Renal pelvis (tissue), 4 donors: Measurements from ENCODE around the gene MRPL24. TPM values are rescaled to one million over a fixed set of nuclear protein-coding genes. Genes with fewer than 3 reads are reported as not detected.
"Not testable (repeated sequence)": the region's sequence is repeated elsewhere in the genome, so short reads cannot be mapped to it uniquely, and the experiment has no call there.

ENCODE experiments used
- DNase-seq: peaks from one replicate; pipeline ENCODE4 v3.0.0-alpha.2; 2013
- polyA plus RNA-seq, 3 donors: library from polyadenylated mRNA; unstranded; fragments of 120-200 nt; gene quantifications; one replicate each; pipeline ENCODE4 v1.2.1, GENCODE V29; 2013; ENCODE audit not compliant: insufficient read length in 3 of 3

The MRPL24 gene
- polyA plus RNA-seq, 3 donors: 69.0 to 76.6 (median 74.0) TPM

- peak; percentile 100 for DNase-seq
Observed at GRCh38 chr1:156767101-156767878, 26.4 kb upstream of the MRPL24 start, which contains the start of gene PRCC. Gene PRCC, plus strand, starts transcription at chr1:156767535. Its CDS starts 237 bp downstream, at chr1:156767772.

GRCh38 chr1:156766298-156767100, 25.6 kb upstream of the MRPL24 start:
- no peak for DNase-seq

- DNase-seq: no peak
Observed at GRCh38 chr1:156765666-156766065, 24.8 kb upstream of the MRPL24 start.

- DNase-seq: not testable (repeated sequence)
Observed at GRCh38 chr1:156765136-156765535, 24.2 kb upstream of the MRPL24 start.

GRCh38 chr1:156760796-156761104, 19.9 kb upstream of the MRPL24 start:
- DNase-seq: no peak

GRCh38 chr1:156760092-156760795, 19.4 kb upstream of the MRPL24 start:
- DNase-seq: no peak

GRCh38 chr1:156757572-156758253, 16.8 kb upstream of the MRPL24 start:
- DNase-seq: not testable (repeated sequence)

GRCh38 chr1:156756355-156756754, 15.5 kb upstream of the MRPL24 start:
- no peak for DNase-seq

- DNase-seq: no peak
Observed at GRCh38 chr1:156755527-156755950, 14.7 kb upstream of the MRPL24 start.

GRCh38 chr1:156754219-156754618, 13.3 kb upstream of the MRPL24 start:
- DNase-seq: no peak

GRCh38 chr1:156752843-156753482, 12.1 kb upstream of the MRPL24 start:
- DNase-seq: no peak

- peak; percentile 97 for DNase-seq
Observed at GRCh38 chr1:156751757-156752481, 11.0 kb upstream of the MRPL24 start.

- DNase-seq: no peak
Observed at GRCh38 chr1:156751451-156751756, 10.5 kb upstream of the MRPL24 start, which contains the start of gene HDGF. Gene HDGF, minus strand, starts transcription at chr1:156751675. Its CDS starts 246 bp downstream, at chr1:156751429.

- DNase-seq: no peak
Observed at GRCh38 chr1:156750711-156751450, 10.0 kb upstream of the MRPL24 start.

GRCh38 chr1:156750191-156750672, 9.3 kb upstream of the MRPL24 start:
- DNase-seq: no peak

- DNase-seq: no peak
Observed at GRCh38 chr1:156749419-156750118, 8.7 kb upstream of the MRPL24 start.

GRCh38 chr1:156748670-156749418, 8.0 kb upstream of the MRPL24 start:
- no peak for DNase-seq
